Smooth muscle cell (in vitro differentiated cells): Measurements from ENCODE around the gene KIF6. TPM values are rescaled to one million over a fixed set of nuclear protein-coding genes. Genes with fewer than 3 reads are reported as not detected.
"Not testable (repeated sequence)": the region's sequence is repeated elsewhere in the genome, so short reads cannot be mapped to it uniquely, and the experiment has no call there.

ENCODE experiments used
- DNase-seq: peaks from one replicate; lab custom pipeline; 2025; ENCODE audit not compliant: unreplicated experiment; lab: John Stamatoyannopoulos, UW
- H2AFZ ChIP-seq: fragments of 200-600 bp; sonication (generic); 2 replicates; pipeline ENCODE4 v1.6.0; 2016; ENCODE audit warnings: antibody characterized with exemption, low read depth, mild to moderate bottlenecking
- H3F3A ChIP-seq: fragments of 200-600 bp; sonication (generic); 2 replicates; pipeline ENCODE4 v1.6.0; 2017; ENCODE audit warnings: antibody characterized with exemption, low read depth
- H3K27ac ChIP-seq: fragments of 200-600 bp; sonication (generic); 2 replicates; pipeline ENCODE4 v1.5.1; 2016; ENCODE audit warnings: low read depth, mild to moderate bottlenecking
- H3K27me3 ChIP-seq: fragments of 200-600 bp; sonication (generic); 2 replicates; pipeline ENCODE4 v1.6.1; 2016; ENCODE audit warnings: low read depth, mild to moderate bottlenecking
- H3K36me3 ChIP-seq: fragments of 200-600 bp; sonication (generic); 2 replicates; pipeline ENCODE4 v1.5.1; 2016; ENCODE audit warnings: low read depth
- H3K4me1 ChIP-seq: fragments of 200-600 bp; sonication (generic); 2 replicates; pipeline ENCODE4 v1.5.1; 2016; ENCODE audit warnings: low read depth
- H3K4me2 ChIP-seq: fragments of 200-600 bp; sonication (generic); 2 replicates; pipeline ENCODE4 v1.6.0; 2016; ENCODE audit warnings: mild to moderate bottlenecking
- H3K4me3 ChIP-seq: fragments of 200-600 bp; sonication (generic); 2 replicates; pipeline ENCODE4 v1.5.1; 2016; ENCODE audit warnings: mild to moderate bottlenecking
- H3K79me2 ChIP-seq: fragments of 200-600 bp; sonication (generic); 2 replicates; pipeline ENCODE4 v1.6.0; 2016; ENCODE audit warnings: low read depth, mild to moderate bottlenecking
- H3K9ac ChIP-seq: fragments of 200-600 bp; sonication (generic); 2 replicates; pipeline ENCODE4 v1.6.0; 2016; ENCODE audit warnings: low read depth
- H3K9me3 ChIP-seq: fragments of 200-600 bp; sonication (generic); replicated peaks from 2 replicates; pipeline ENCODE4 v1.5.1; 2016; ENCODE audit warnings: low read depth
- H4K20me1 ChIP-seq: fragments of 200-600 bp; sonication (generic); 2 replicates; pipeline ENCODE4 v1.6.0; 2016; ENCODE audit warnings: low read depth
- WGBS: methylation state at CpG from one replicate; pipeline ENCODE4 v1.1.7; 2016; ENCODE audit warnings: low lambda C conversion rate; 5-methylcytosine and 5-hydroxymethylcytosine counted together
- polyA plus RNA-seq: library from polyadenylated mRNA; unstranded; fragments of >200 nt; fragmentation: Nextera tagmentation; extraction: Ambion mirVana; gene quantifications from 2 replicates; pipeline ENCODE4 v1.2.1, GENCODE V29; 2016
- total RNA-seq: library from RNA; depleted of rRNA; stranded (reverse); fragments of >200 nt; gene quantifications from 2 replicates; pipeline ENCODE4 v1.2.3, GENCODE V29; 2014
- TF ChIP-seq, protein P1 (sequence below): fragments of 200-600 bp; sonication (generic); IDR thresholded peaks from 2 replicates; pipeline ENCODE4 v1.5.1; 2017; ENCODE audit warnings: borderline replicate concordance, mild to moderate bottlenecking, antibody characterized with exemption; ENCODE audit not compliant: insufficient read depth, poor library complexity, severe bottlenecking

The KIF6 gene
- total and polyA plus RNA-seq, 2 experiments from 2014 or later = 1.1 to 1.5 TPM

DNA sequence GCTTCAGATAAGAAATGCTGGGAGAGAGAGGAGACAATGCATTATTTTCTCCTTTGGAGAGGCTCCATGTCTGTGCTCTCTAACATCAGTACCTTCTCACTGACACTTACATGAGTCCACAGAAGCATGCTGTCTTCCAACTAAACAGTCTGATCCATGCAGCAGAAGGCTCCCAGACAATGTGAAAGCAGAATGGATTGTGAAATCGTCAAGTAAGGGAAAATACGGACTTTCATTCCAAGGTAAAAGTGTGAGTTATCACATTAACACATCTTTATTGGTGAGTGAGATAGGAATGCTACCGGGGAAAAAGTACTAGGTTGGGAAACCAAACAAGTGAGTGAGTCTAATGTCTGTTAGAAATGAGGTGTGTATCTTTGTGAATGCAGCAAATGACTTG, 235.1 kb downstream of the KIF6 start:
- Histone ChIP-seq H3K4me2 (no peak overlapping the region), H3K79me2 (no peaks in the 10 kb centered on the region), H3K27ac (no peak overlapping the region), H3F3A (no peaks in the 10 kb centered on the region), H3K36me3 (no peaks in the 10 kb centered on the region), H2AFZ (no peak overlapping the region), H3K9ac (no peak overlapping the region), H3K4me3 (no peak overlapping the region), H3K9me3 (no peaks in the 10 kb centered on the region), H3K27me3 (no peaks in the 10 kb centered on the region), H3K4me1 (no peaks in the 10 kb centered on the region), H4K20me1 (no peaks in the 10 kb centered on the region)
- 62% methylated on average over 3 of the region's 3 CpGs for WGBS
- TF ChIP-seq, protein P1, sequence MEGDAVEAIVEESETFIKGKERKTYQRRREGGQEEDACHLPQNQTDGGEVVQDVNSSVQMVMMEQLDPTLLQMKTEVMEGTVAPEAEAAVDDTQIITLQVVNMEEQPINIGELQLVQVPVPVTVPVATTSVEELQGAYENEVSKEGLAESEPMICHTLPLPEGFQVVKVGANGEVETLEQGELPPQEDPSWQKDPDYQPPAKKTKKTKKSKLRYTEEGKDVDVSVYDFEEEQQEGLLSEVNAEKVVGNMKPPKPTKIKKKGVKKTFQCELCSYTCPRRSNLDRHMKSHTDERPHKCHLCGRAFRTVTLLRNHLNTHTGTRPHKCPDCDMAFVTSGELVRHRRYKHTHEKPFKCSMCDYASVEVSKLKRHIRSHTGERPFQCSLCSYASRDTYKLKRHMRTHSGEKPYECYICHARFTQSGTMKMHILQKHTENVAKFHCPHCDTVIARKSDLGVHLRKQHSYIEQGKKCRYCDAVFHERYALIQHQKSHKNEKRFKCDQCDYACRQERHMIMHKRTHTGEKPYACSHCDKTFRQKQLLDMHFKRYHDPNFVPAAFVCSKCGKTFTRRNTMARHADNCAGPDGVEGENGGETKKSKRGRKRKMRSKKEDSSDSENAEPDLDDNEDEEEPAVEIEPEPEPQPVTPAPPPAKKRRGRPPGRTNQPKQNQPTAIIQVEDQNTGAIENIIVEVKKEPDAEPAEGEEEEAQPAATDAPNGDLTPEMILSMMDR = no peak
- no peak for DNase-seq

DNA sequence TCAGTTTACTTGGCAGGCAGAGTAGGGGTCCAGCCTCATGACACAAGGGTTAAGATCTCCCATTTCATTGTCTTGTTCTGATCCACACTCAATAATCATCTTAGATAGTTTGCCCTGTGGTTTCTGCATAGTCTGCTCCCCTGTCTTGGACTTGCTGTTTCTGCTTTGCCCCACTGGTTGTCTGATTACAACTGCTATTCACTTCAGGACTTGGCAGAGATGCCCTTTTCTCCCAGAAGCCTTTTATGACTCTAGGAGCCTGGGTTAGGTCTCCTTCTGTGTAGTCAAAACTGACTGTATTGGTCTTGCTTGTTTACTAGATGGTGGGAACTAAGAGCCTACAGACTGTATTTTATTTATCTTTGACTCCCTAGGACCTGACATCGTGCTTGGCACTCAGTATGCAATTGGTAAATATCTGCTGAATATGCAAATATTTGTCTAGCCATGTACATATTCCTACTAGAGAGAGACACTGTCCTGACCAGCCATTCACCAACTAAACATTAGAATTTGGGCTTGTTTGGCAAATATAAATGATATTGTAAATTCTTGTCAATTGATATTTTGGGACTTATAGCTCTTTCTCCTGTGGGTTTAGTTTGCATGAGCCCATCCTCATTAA, 236.8 kb downstream of the KIF6 start:
- Histone ChIP-seq H4K20me1 (no peaks in the 10 kb centered on the region), H3K9me3 (no peaks in the 10 kb centered on the region), H3K9ac (no peak overlapping the region), H2AFZ (no peak overlapping the region), H3K27ac (no peak overlapping the region), H3K4me1 (no peaks in the 10 kb centered on the region), H3K36me3 (no peaks in the 10 kb centered on the region), H3F3A (no peaks in the 10 kb centered on the region), H3K4me2 (no peak overlapping the region), H3K27me3 (no peaks in the 10 kb centered on the region), H3K4me3 (no peak overlapping the region), H3K79me2 (no peaks in the 10 kb centered on the region)
- WGBS = 90% methylated on average over 1 of the region's 1 CpG
- no peak for DNase-seq
- TF ChIP-seq, protein P1 = no peak

DNA sequence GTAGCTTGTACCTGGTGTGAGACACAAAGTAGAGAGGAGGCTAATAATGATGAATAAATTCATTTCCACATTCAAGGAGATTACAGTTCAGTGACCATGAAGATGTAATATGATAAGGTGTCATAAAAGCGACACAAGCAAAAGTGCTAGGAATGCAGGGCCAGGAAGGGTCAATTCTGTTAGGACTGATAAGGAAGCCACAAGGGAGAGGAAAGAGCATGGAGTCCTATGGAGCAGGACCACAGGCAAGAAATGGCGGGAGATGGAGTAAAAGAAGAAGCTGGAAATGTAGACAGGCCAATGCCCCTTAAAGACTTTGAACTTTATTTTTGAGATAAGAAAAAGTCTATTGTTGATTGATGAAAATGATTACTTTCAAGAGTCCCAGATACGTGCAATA, 240.9 kb downstream of the KIF6 start:
- H3K79me2 ChIP-seq = no peaks in the 10 kb centered on the region
- no peaks in the 10 kb centered on the region for H4K20me1 ChIP-seq
- TF ChIP-seq, protein P1 = no peak
- no peak overlapping the region for H2AFZ ChIP-seq
- DNase-seq = no peak
- no peaks in the 10 kb centered on the region for H3K27me3 ChIP-seq
- no peak overlapping the region for H3K4me2 ChIP-seq
- no peaks in the 10 kb centered on the region for H3F3A ChIP-seq
- 88% methylated on average over 3 of the region's 3 CpGs for WGBS
- H3K9me3 ChIP-seq = no peaks in the 10 kb centered on the region
- no peak overlapping the region for H3K27ac ChIP-seq
- no peaks in the 10 kb centered on the region for H3K36me3 ChIP-seq
- H3K9ac ChIP-seq = no peak overlapping the region
- H3K4me1 ChIP-seq = no peaks in the 10 kb centered on the region
- H3K4me3 ChIP-seq = no peak overlapping the region

DNA sequence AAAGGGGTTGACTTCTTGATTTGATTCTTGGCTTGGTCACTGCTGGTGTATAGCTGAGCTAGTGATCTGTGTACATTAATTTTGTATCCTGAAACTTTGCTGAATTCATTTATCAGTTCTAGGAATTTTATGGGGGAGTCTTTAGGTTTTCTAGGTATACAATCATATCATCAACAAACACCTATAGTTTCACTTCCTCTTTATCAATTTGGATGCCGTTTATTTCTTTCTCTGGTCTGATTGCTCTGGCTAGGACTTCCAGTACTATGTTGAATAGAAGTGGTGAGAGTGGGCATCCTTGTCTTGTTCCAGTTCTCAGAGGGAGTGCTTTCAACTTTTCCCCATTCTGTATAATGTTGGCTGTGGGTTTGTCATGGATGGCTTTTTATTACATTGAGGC, 245.4 kb downstream of the KIF6 start:
- not testable (repeated sequence) for H3K9me3 ChIP-seq, H3K36me3 ChIP-seq, H3K27me3 ChIP-seq, H3K4me2 ChIP-seq, H3K79me2 ChIP-seq, H3K4me1 ChIP-seq, H3K9ac ChIP-seq, H2AFZ ChIP-seq, H3F3A ChIP-seq, H3K4me3 ChIP-seq, H3K27ac ChIP-seq, H4K20me1 ChIP-seq, DNase-seq
- WGBS = 94% methylated on average over 1 of the region's 1 CpG
